HepG2 (cell line): ENCODE measurements around the gene PPP2R5C. TPM values are rescaled to one million over a fixed set of nuclear protein-coding genes. Genes with fewer than 3 reads are reported as not detected.

Experiments
- ATAC-seq: fragments of 200-7000 bp; cut with Tn5 transposase; 3 replicates; pipeline ENCODE4 v1.9.1; 2020; ENCODE audit warnings: mild to moderate bottlenecking, moderate library complexity
- BruUV-seq: library from RNA; stranded (reverse); fragments of 400-500 nt; replicated peaks from 2 replicates; lab custom pipeline; 2021; lab: Mats Ljungman, UMichigan
- CTCF ChIA-PET: fragments of 300-600 bp; formaldehyde crosslinking; extraction: SDS; loops from one replicate; lab custom pipeline; 2021; ENCODE audit warnings: low total read pairs, inconsistent platforms, low intra/inter-chr PET ratio; lab: Yijun Ruan, JAX
- POLR2A ChIA-PET: fragments of 350-600 bp; sonication (Branson Sonifier 250); formaldehyde crosslinking; loops from one replicate; lab custom pipeline; 2020; ENCODE audit warnings: antibody characterized with exemption, inconsistent platforms; lab: Yijun Ruan, JAX
- DNase-seq: peaks from one replicate; pipeline ENCODE4 v3.0.0-alpha.2; 2015; ENCODE audit warnings: low spot score
- FAIRE-seq: peaks from 3 replicates; lab custom pipeline; 2011; peaks lifted over from hg19 to GRCh38; lab: Jason Lieb, UNC
- H2AFZ ChIP-seq: one replicate; pipeline ENCODE4 v1.6.1; 2011; ENCODE audit warnings: low read length, inconsistent platforms
- H3K27ac ChIP-seq: fragments of 300-600 bp; 3 replicates; pipeline ENCODE4 v1.8.0; 2011; ENCODE audit warnings: mixed run types, mild to moderate bottlenecking, mixed read lengths, low read length, inconsistent platforms; ENCODE audit not compliant: insufficient read depth; ENCODE audit errors: extremely low read length
- H3K27me3 ChIP-seq, 2 experiments: fragments of 200-600 bp in 1 of 2; 2 replicates in 1 of 2; 3 replicates in 1 of 2; pipeline versions ENCODE4 v1.6.0 to v1.8.0; 2011; ENCODE audit warnings: low read length in 2 of 2, mild to moderate bottlenecking in 2 of 2, moderate library complexity in 2 of 2, inconsistent platforms in 1 of 2; ENCODE audit not compliant: insufficient read depth in 2 of 2, control insufficient read depth in 1 of 2
- H3K36me3 ChIP-seq, 2 experiments: fragments of 200-600 bp in 1 of 2; replicated peaks in 1 of 2; 2 replicates in 1 of 2; 3 replicates in 1 of 2; pipeline versions ENCODE4 v1.5.1 to v1.8.0; 2011; ENCODE audit warnings: low read length in 2 of 2, inconsistent platforms in 1 of 2; ENCODE audit not compliant: insufficient read depth in 2 of 2, control insufficient read depth in 1 of 2
- H3K4me1 ChIP-seq: 2 replicates; pipeline ENCODE4 v1.5.1; 2012; ENCODE audit warnings: low read length, inconsistent platforms; ENCODE audit not compliant: insufficient read depth
- H3K4me2 ChIP-seq: 2 replicates; pipeline ENCODE4 v1.6.0; 2011; ENCODE audit warnings: low read depth, low read length, inconsistent platforms
- H3K4me3 ChIP-seq, 3 experiments: fragments of 200-600 bp in 1 of 3; sonication (generic), shearing (Covaris generic) in 1 of 3; replicated peaks in 1 of 3; 2 replicates each; pipeline ENCODE4 v1.5.1; 2011 to 2016; ENCODE audit warnings: low read length in 3 of 3, inconsistent platforms in 2 of 3, low read depth in 2 of 3, mild to moderate bottlenecking in 2 of 3, control low read depth in 1 of 3, mixed read lengths in 1 of 3; ENCODE audit not compliant: insufficient read depth in 1 of 3
- H3K79me2 ChIP-seq: one replicate; pipeline ENCODE4 v1.6.1; 2011; ENCODE audit warnings: low read length, inconsistent platforms; ENCODE audit not compliant: insufficient read depth
- H3K9ac ChIP-seq: 2 replicates; pipeline ENCODE4 v1.6.0; 2011; ENCODE audit warnings: mild to moderate bottlenecking, low read depth, low read length, inconsistent platforms; ENCODE audit not compliant: insufficient read depth
- H3K9me3 ChIP-seq: 2 replicates; pipeline ENCODE4 v1.5.1; 2012; ENCODE audit warnings: mild to moderate bottlenecking, low read length
- H4K20me1 ChIP-seq: 2 replicates; pipeline ENCODE4 v1.6.0; 2011; ENCODE audit warnings: inconsistent platforms, mild to moderate bottlenecking, low read length, moderate library complexity; ENCODE audit not compliant: insufficient read depth
- CTCF ChIP-seq: sonication (generic); formaldehyde crosslinking; IDR thresholded peaks from 2 replicates; pipeline ENCODE4 v1.5.0; 2020; ENCODE audit warnings: mild to moderate bottlenecking, missing genetic modification reagents, moderate library complexity
- FOSL1 ChIP-seq: sonication (generic); formaldehyde crosslinking; IDR thresholded peaks from 2 replicates; pipeline ENCODE4 v1.9.0; 2021; ENCODE audit warnings: missing genetic modification reagents, borderline replicate concordance
- GLI4 ChIP-seq: sonication (generic); formaldehyde crosslinking; IDR thresholded peaks from 2 replicates; pipeline ENCODE4 v1.5.1; 2020; ENCODE audit warnings: missing genetic modification reagents, mild to moderate bottlenecking, moderate library complexity, borderline replicate concordance
- NR2F1 ChIP-seq, 2 experiments: fragments of 450-650 bp in 1 of 2; formaldehyde crosslinking in 1 of 2; IDR thresholded peaks; 2 replicates each; pipeline versions ENCODE4 v1.5.0 to v1.6.1; 2016 to 2020; ENCODE audit warnings: mild to moderate bottlenecking in 1 of 2, missing compliant biosample characterization in 1 of 2, missing genetic modification reagents in 1 of 2, moderate library complexity in 1 of 2
- SMARCE1 ChIP-seq: fragments of 450-650 bp; IDR thresholded peaks from 2 replicates; pipeline ENCODE4 v1.6.1; 2017; ENCODE audit warnings: borderline replicate concordance
- TCF12 ChIP-seq, 2 experiments: fragments of 450-650 bp in 1 of 2; sonication (generic) in 1 of 2; formaldehyde crosslinking in 1 of 2; IDR thresholded peaks; 2 replicates each; pipeline versions ENCODE4 v1.6.1 to v1.8.0; 2017 to 2022; ENCODE audit warnings: antibody characterized with exemption in 1 of 2, mild to moderate bottlenecking in 1 of 2, missing genetic modification reagents in 1 of 2, moderate library complexity in 1 of 2
- ZBTB33 ChIP-seq: sonication (generic); formaldehyde crosslinking; IDR thresholded peaks from 2 replicates; pipeline ENCODE4 v1.4.0; 2020; ENCODE audit warnings: missing genetic modification reagents
- ZNF547 ChIP-seq: sonication (generic); formaldehyde crosslinking; IDR thresholded peaks from 2 replicates; pipeline ENCODE4 v1.5.1; 2020; ENCODE audit warnings: mild to moderate bottlenecking, missing genetic modification reagents
- ZNF598 ChIP-seq: sonication (generic); formaldehyde crosslinking; IDR thresholded peaks from 2 replicates; pipeline ENCODE4 v1.5.1; 2020; ENCODE audit warnings: mild to moderate bottlenecking, missing genetic modification reagents, borderline replicate concordance
- ZNF615 ChIP-seq: sonication (generic); formaldehyde crosslinking; IDR thresholded peaks from 2 replicates; pipeline ENCODE4 v1.5.0; 2020; ENCODE audit warnings: mild to moderate bottlenecking, missing genetic modification reagents, borderline replicate concordance
- ZNF687 ChIP-seq: sonication (generic); formaldehyde crosslinking; IDR thresholded peaks from 2 replicates; pipeline ENCODE4 v1.5.1; 2020; ENCODE audit warnings: mild to moderate bottlenecking, missing genetic modification reagents, moderate library complexity
- ZNF768 ChIP-seq: sonication (generic); formaldehyde crosslinking; IDR thresholded peaks from 2 replicates; pipeline ENCODE4 v1.4.0; 2020; ENCODE audit warnings: missing genetic modification reagents
- ZSCAN21 ChIP-seq: sonication (generic); formaldehyde crosslinking; IDR thresholded peaks from 2 replicates; pipeline ENCODE4 v1.8.0; 2022; ENCODE audit warnings: mild to moderate bottlenecking, missing genetic modification reagents, moderate library complexity, borderline replicate concordance
- WGBS: methylation state at CpG from one replicate; pipeline ENCODE4 v1.1.6; 2017; ENCODE audit warnings: low lambda C conversion rate; 5-methylcytosine and 5-hydroxymethylcytosine counted together
- in situ Hi-C: cut with HindIII; loops from 2 replicates; pipeline ENCODE4 v1.10.0; 2017; ENCODE audit warnings: low pct_unique_long_range_greater_than_20kb; ENCODE audit not compliant: extremely low pct_ligation_motif_present
- intact Hi-C: fragments of 100-400 bp; cut with micrococcal nuclease; formaldehyde crosslinking; loops from one replicate; pipeline ENCODE4 v1.10.0; 2022; ENCODE audit not compliant: unreplicated experiment
- polyA plus RNA-seq, 8 experiments: library from polyadenylated mRNA; depleted of rRNA in 3 of 8; stranded (reverse) in 7 of 8; unstranded in 1 of 8; fragments of >200 nt; fragmentation: Illumina TruSeq in 4 of 8; extraction: Trizol in 4 of 8; gene quantifications; 2 replicates each; pipeline versions ENCODE4 v1.2.1 to v1.2.3, GENCODE V29; 2011 to 2016; ENCODE audit warnings: low read depth in 4 of 8, missing spikeins in 1 of 8, mixed read lengths in 1 of 8; ENCODE audit not compliant: insufficient read depth in 1 of 8
- total RNA-seq, 5 experiments: library from RNA; depleted of rRNA; stranded (reverse); fragments of >200 nt; fragmentation: Illumina TruSeq; extraction: Trizol; gene quantifications; 2 replicates each; pipeline ENCODE4 v1.2.3, GENCODE V29; 2016; ENCODE audit warnings: low read depth in 1 of 5

PPP2R5C gene
- total and polyA plus RNA-seq, 2 of the 13 experiments (the other 11 are each of a cell fraction or from before 2014, with no cell fraction given): 74.3 to 78.5 TPM

GRCh38 chr14:101716077-101716950, 45.2 kb upstream of the PPP2R5C start:
- Histone ChIP-seq H3K27me3 (peaks cover 0 to 15% of the 10 kb centered on the region in 2 experiments; a peak in 3 of 5 replicates), H3K27ac (no peak overlapping the region), H3K9me3 (no peaks in the 10 kb centered on the region), H3K36me3 (no peaks in the 10 kb centered on the region), H3K9ac (no peak overlapping the region), H2AFZ (no peak overlapping the region), H4K20me1 (no peaks in the 10 kb centered on the region), H3K4me3 (no peak overlapping the region), H3K4me2 (no peak overlapping the region), H3K4me1 (peaks cover 33% of the 10 kb centered on the region), H3K79me2 (no peaks in the 10 kb centered on the region)
- BruUV-seq: no TSS peak
- WGBS: 37% methylated on average over 12 of the region's 19 CpGs
- DNase-seq (no peak), FAIRE-seq (no peak), ATAC-seq (peak; percentile 48)
- CTCF ChIA-PET: no interaction called here
- intact Hi-C loops (no loop called here), in situ Hi-C loops (loop anchor here (25.0 kb wide), 1 partner anchor 371 kb away; the partner anchor contains the start of gene HSP90AA1)
- POLR2A ChIA-PET: no interaction called here
- TF ChIP-seq ZNF768 (CRISPR knock-in tag) (peak; percentile 72; the same call in 1 of the 2 replicates), TCF12 (IDR thresholded peaks at IDR 0.05) (no peak), TCF12 (CRISPR knock-in tag; IDR thresholded peaks at IDR 0.05) (no peak), ZNF547 (CRISPR knock-in tag) (no peak), FOSL1 (CRISPR knock-in tag) (no peak), ZSCAN21 (CRISPR knock-in tag) (no peak), GLI4 (no peak), ZNF615 (CRISPR knock-in tag) (no peak), ZBTB33 (CRISPR knock-in tag) (peak; percentile 64; the same call in 1 of the 2 replicates), SMARCE1 (no peak), ZNF687 (peak; percentile 20; the same call in 1 of the 2 replicates), NR2F1 (CRISPR knock-in tag; IDR thresholded peaks at IDR 0.05) (no peak), ZNF598 (CRISPR knock-in tag) (no peak), CTCF (peak; percentile 19)
